Mesodermal cell (in vitro differentiated cells): ENCODE results near the gene NEDD4L.

Source experiments
- H3K27ac ChIP-seq: 2 replicates; pipeline ENCODE4 v1.7.0; 2013; ENCODE audit warnings: mild to moderate bottlenecking, low read depth, low read length, moderate library complexity; ENCODE audit not compliant: severe bottlenecking
- H3K36me3 ChIP-seq: 2 replicates; pipeline ENCODE4 v1.7.1; 2013; ENCODE audit warnings: mild to moderate bottlenecking, low read length, moderate library complexity; ENCODE audit not compliant: control insufficient read depth, insufficient read depth
- H3K4me1 ChIP-seq: one replicate; pipeline ENCODE4 v1.7.1; 2013; ENCODE audit warnings: mild to moderate bottlenecking, low read length; ENCODE audit not compliant: insufficient read depth, control insufficient read depth, poor library complexity, severe bottlenecking
- H3K4me3 ChIP-seq: 2 replicates; pipeline ENCODE4 v1.7.0; 2013; ENCODE audit warnings: low read length, control low read depth, mild to moderate bottlenecking; ENCODE audit not compliant: insufficient read depth, poor library complexity, severe bottlenecking; ENCODE audit errors: extremely low read depth
- H3K9me3 ChIP-seq: 2 replicates; pipeline ENCODE4 v1.7.1; 2013; ENCODE audit warnings: mild to moderate bottlenecking, low read length, moderate library complexity; ENCODE audit not compliant: control insufficient read depth
- WGBS, 2 experiments: methylation state at CpG; one replicate each; pipeline ENCODE4 v1.1.5; 2013; ENCODE audit warnings: missing lambda C conversion rate in 2 of 2; ENCODE audit not compliant: insufficient coverage in 2 of 2; 5-methylcytosine and 5-hydroxymethylcytosine counted together

NEDD4L gene

DNA sequence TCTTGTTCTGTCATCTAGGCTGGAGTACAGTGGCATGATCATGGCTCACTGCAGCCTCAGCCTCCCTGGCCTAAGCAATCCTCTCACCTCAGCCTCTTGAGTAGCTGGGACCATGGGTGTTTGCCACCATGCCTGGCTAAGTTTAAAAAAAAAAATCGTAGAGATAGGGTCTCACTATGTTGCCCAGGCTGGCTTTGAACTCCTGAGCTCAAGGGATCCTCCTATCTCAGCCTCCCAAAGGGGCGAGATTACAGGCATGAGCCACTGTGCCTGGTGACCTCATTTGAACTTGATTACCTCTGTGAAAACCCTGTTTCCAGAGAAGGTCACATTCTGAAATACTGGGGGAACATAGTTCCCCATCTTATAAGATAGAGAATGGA lies 190.3 kb downstream of the NEDD4L start:
- H3K4me1 ChIP-seq: peaks cover 10% of the 10 kb centered on the region

DNA sequence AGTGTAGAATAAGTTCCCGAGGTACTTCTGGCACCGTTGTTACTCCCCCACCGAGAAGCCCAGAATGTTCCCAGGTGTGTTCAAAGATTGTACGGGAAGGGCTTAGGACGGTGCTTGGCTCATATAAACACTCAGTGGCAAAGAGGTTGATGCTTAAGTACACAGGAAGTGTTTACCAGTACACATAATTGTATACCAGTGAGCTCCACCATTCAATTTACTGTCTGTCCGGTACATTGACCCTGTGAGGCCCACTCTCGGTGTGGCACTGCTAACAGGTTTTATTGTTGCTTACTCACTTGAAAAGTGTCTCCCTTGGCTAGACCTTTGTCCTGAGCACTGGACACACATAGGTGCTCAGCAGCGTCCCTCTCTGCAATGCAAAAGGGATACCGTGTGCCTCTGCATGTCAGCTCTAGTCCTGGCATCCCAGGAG lies 191.0 kb downstream of the NEDD4L start:
- 85 to 87% methylated on average over 8 to 9 of the region's 9 CpGs for WGBS, 2 experiments
- H3K4me3 ChIP-seq: no peak overlapping the region
- H3K27ac ChIP-seq: no peak overlapping the region
- peaks cover 12% of the 10 kb centered on the region for H3K4me1 ChIP-seq
- no peaks in the 10 kb centered on the region for H3K9me3 ChIP-seq
- no peaks in the 10 kb centered on the region for H3K36me3 ChIP-seq

More for the DNA sequence above, 190.3 kb downstream of the NEDD4L start:
- no peak overlapping the region for H3K27ac ChIP-seq
- H3K4me3 ChIP-seq: no peak overlapping the region
- 84 to 100% methylated on average over 1 to 2 of the region's 2 CpGs for WGBS, 2 experiments
- no peaks in the 10 kb centered on the region for H3K36me3 ChIP-seq
- H3K9me3 ChIP-seq: no peaks in the 10 kb centered on the region

DNA sequence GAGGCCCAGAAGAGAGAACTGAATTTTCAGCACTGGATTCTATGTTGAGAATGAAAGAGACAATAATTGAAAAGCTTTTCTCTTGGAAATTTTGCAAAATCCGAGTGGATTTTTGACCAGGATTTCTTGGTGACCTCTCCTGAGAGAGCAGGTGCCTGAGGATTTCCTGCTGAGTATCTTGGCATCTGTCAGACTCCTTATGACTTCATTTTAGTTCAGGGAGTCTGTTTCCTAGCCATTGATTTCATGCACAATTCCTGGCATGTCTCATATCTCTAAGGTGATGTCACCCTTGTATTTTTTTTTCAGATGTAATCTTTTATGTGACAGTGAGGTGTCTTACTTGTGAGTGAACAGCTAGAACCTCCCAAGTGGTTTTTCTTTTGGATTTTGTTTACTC lies 195.9 kb downstream of the NEDD4L start:
- Histone ChIP-seq H3K9me3 (no peaks in the 10 kb centered on the region), H3K4me3 (no peak overlapping the region), H3K36me3 (no peaks in the 10 kb centered on the region), H3K4me1 (peaks cover 8% of the 10 kb centered on the region), H3K27ac (no peak overlapping the region)
- WGBS, 2 experiments: 64 to 85% methylated on average over 1 of the region's 1 CpG

DNA sequence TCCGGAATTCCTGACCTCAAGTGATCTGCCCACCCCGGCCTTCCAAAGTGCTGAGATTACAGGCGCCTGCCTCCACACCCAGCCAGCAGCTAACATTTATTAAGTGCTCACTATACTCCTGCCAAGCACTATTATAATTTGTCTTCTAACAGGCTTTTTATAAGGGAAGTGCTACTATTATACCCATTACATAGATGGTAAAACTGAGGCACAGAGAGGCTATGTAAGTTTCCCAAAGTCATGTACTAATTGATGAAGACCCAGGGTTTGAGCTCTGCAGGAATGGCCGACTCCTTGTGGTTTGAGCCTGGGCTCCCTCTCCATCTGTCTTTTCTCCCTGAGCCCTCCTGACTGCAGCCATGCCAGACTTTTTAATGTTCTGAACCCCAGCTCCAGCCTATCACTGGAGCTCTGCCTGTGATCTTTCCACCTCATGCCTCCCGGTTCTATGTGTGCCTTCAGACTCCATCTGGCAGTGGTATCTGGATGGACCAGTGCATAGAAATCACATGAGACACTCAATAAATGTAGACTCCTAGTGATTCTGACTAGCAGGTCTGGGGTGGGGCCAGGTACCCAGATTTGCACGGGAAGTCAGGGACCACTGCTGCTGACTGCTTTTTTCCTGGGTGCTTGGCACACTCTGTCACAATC lies 197.1 kb downstream of the NEDD4L start:
- WGBS, 2 experiments: 96 to 98% methylated on average over 4 of the region's 6 CpGs
- Histone ChIP-seq H3K4me3 (no peak overlapping the region), H3K36me3 (no peaks in the 10 kb centered on the region), H3K4me1 (peaks cover 5% of the 10 kb centered on the region), H3K9me3 (no peaks in the 10 kb centered on the region), H3K27ac (no peak overlapping the region)

DNA sequence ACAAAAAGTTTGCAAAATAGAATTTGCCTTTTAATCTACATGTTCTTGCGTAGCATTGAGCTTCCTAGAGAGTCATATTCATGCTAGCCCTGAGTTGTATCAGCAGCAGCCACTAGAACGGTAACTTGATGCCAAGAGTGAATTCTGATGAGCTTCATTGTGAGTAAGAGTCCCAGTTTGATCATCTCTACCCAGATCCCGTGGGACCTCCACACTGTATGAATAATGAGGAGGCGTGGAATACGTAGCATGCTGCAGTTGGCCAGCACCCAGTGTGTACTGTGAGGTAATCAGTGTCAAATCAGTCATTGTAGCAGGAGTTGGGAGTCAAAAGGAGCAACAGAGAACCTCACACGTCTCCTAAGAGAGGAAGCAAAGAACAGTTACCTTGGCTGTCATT lies 197.9 kb downstream of the NEDD4L start:
- Histone ChIP-seq H3K4me3 (no peak overlapping the region), H3K36me3 (no peaks in the 10 kb centered on the region), H3K27ac (no peak overlapping the region), H3K9me3 (no peaks in the 10 kb centered on the region), H3K4me1 (peaks cover 5% of the 10 kb centered on the region)
- WGBS, 2 experiments: 83 to 90% methylated on average over 5 of the region's 6 CpGs

DNA sequence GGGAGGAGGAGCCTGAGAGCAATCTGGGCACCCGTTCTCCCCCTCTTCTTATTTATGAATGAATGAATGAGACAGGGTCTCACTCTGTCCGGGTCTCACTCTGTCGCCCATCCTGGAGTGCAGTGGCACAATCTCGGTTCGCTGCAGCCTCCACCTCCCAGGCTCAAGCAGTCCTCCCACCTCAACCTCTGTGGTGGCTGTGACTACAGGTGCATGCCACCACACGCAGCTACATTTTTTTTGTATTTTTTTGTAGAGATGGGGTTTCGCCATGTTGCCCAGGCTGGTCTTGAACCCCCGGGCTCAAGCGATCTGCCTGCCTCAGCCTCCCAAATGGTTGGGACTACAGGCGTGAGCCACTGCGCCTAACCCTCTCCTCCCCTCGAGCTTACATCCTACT lies 198.4 kb downstream of the NEDD4L start:
- 95 to 98% methylated on average over 10 to 11 of the region's 12 CpGs for WGBS, 2 experiments
- Histone ChIP-seq H3K4me3 (no peak overlapping the region), H3K27ac (no peak overlapping the region), H3K4me1 (peaks cover 5% of the 10 kb centered on the region), H3K9me3 (no peaks in the 10 kb centered on the region), H3K36me3 (no peaks in the 10 kb centered on the region)

DNA sequence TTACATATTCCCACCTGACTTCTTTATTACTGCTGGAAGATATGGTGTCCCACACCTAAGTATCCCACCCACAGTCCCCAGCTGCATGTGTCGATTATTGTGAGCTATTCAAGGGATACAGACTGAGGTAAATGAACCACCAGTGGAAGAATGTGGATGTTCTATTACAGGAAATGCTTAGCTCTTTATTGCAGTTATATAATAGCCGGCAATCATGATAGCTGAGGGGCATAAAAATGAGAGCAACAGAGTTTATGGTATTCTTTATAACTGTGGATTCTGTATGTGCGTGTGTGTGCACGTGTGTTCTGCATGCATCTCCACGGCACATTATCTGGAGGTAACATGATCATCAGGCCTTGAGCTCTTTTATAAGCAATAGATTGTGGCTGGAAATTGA lies 198.9 kb downstream of the NEDD4L start:
- WGBS, 2 experiments: 84 to 85% methylated on average over 4 to 5 of the region's 5 CpGs

DNA sequence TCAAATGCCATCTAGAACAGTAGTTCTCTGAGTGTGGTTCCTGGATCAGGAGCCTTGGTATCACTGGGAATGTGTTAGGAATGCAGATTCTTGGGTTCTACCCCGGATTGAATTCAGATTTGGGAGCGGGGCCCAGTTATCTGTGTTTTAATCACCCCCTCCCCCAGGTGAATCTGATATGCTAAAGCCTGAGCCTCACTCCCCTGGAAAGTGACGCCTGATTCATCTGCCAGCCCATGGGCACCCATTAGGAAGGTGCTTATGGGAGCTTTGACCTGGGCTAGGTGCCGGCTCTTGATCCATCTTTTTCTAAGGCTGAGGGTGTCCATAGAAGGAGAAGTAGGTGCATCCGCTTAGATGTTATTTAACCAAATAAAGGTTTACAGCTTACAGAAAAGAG lies 199.4 kb downstream of the NEDD4L start:
- 100% methylated on average over 1 of the region's 5 CpGs; no CpG with 5 or more reads in 1 of the 2 experiments for WGBS, 2 experiments
- H3K27ac ChIP-seq: no peak overlapping the region
- H3K9me3 ChIP-seq: no peaks in the 10 kb centered on the region
- H3K4me1 ChIP-seq: peaks cover 5% of the 10 kb centered on the region
- no peak overlapping the region for H3K4me3 ChIP-seq
- no peaks in the 10 kb centered on the region for H3K36me3 ChIP-seq

More for the DNA sequence above, 198.9 kb downstream of the NEDD4L start:
- Histone ChIP-seq H3K9me3 (no peaks in the 10 kb centered on the region), H3K27ac (no peak overlapping the region), H3K4me3 (no peak overlapping the region), H3K4me1 (peaks cover 5% of the 10 kb centered on the region), H3K36me3 (no peaks in the 10 kb centered on the region)

DNA sequence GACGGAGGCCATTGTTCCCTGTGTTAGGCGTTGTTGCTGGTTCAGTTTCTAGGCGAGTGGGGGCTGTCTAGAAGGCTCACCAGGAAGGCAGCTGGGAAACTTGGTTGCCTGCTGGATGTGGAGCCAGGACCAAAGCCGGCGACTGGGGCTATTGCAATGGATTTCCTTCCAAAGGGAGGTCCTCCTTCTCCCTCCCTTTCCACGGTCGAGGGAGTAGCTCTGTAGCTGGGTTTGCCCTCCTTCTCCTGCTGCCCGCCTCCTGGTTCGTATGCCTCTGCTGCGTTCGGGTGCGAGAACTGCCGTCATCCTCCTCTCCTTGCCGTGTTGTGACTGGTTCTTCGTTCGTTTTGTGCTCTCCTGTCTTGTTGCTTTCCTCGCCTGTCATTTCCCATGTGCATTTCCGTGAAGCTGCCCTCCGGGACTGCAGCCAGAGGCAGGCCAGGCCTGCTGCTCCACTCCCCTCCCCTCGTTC lies 203.4 kb downstream of the NEDD4L start:
- Histone ChIP-seq H3K9me3 (no peaks in the 10 kb centered on the region), H3K4me3 (no peak overlapping the region), H3K36me3 (no peaks in the 10 kb centered on the region), H3K4me1 (no peaks in the 10 kb centered on the region), H3K27ac (no peak overlapping the region)
- WGBS, 2 experiments: 39 to 42% methylated on average over 18 to 19 of the region's 20 CpGs

DNA sequence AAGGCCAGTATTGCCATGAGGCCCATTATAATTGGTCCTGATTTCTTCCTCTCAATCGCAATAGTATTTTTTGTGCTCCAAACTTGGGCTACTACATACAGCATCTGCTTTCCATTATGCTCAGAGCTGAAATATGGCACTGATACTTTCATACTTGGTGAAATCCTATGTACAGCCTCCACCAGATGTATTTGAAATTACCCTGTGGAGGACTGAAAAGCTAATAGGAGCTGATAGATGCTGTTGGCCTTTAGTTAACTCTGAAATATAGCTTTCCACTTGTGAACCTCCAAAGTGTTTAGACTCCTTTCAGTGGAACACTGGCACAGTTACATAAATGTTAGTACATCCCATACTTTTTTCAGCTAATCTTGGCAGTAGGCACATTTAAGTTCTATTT lies 205.7 kb downstream of the NEDD4L start:
- WGBS, 2 experiments: 83 to 86% methylated on average over 1 of the region's 1 CpG
- H3K4me3 ChIP-seq: no peak overlapping the region
- no peaks in the 10 kb centered on the region for H3K9me3 ChIP-seq
- H3K4me1 ChIP-seq: peaks cover 9% of the 10 kb centered on the region
- no peak overlapping the region for H3K27ac ChIP-seq
- H3K36me3 ChIP-seq: no peaks in the 10 kb centered on the region

DNA sequence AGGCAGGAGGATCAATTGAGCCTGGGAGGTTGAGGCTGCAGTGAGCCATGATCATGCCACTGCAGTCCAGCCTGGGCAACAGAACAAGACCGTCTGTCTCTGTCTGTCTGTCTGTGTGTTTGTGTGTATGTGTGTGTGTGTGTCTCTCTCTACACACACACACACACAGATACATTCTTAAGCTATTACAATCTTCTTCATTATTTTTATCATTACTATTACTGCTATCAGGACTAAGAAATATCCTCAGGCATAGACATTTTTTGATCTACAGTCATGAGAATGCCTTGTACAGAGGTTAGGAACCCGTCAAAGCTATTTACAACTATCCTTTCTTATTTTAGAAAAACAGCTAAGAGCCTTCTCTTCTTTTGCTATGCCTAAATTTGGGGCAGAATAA lies 207.4 kb downstream of the NEDD4L start:
- no CpG with 5 or more reads among the region's 2 CpGs for WGBS, 2 experiments
- Histone ChIP-seq H3K4me1 (peaks cover 15% of the 10 kb centered on the region), H3K27ac (no peak overlapping the region), H3K36me3 (no peaks in the 10 kb centered on the region), H3K4me3 (no peak overlapping the region), H3K9me3 (no peaks in the 10 kb centered on the region)
